Body of pancreas (tissue), 4 donors: ENCODE measurements around the gene CAPRIN1.

Experiments
- CTCF ChIP-seq, 7 experiments: fragments of 450-650 bp in 4 of 7; fragments of 200-600 bp in 3 of 7; sonication (generic) in 3 of 7; IDR thresholded peaks; one replicate each; pipeline ENCODE4 v1.5.1; 2016 to 2019; ENCODE audit warnings: antibody characterized with exemption in 7 of 7
- POLR2A ChIP-seq, 3 donors: fragments of 450-650 bp; IDR thresholded peaks; one replicate each; pipeline ENCODE4 v1.6.1; 2016; ENCODE audit warnings: antibody characterized with exemption in 3 of 3, mild to moderate bottlenecking in 2 of 3

- TF ChIP-seq CTCF (IDR thresholded peaks at IDR 0.05) (no peak), POLR2A (IDR thresholded peaks at IDR 0.05) (no peak)
These were observed 73.5 kb downstream of the CAPRIN1 start for GRCh38 chr11:34124885-34125668.
